HL-60 (cell line): ENCODE measurements around the gene LRP1B.

ENCODE experiments used
- DNase-seq, 2 experiments: peaks; one replicate each; pipeline ENCODE4 v3.0.0-alpha.2; 2010 to 2020; ENCODE audit warnings: low read depth in 1 of 2, low spot score in 1 of 2
- H3K27ac ChIP-seq: fragments of 250-450 bp; sonication (Bioruptor Pico); replicated peaks from 2 replicates; pipeline ENCODE4 v1.5.1; 2020; ENCODE audit warnings: mild to moderate bottlenecking, moderate library complexity
- H3K27me3 ChIP-seq: fragments of 250-450 bp; sonication (Bioruptor Pico); 2 replicates; pipeline ENCODE4 v1.5.1; 2021; ENCODE audit warnings: mild to moderate bottlenecking, moderate library complexity; ENCODE audit not compliant: insufficient read depth, poor library complexity, severe bottlenecking
- H3K4me3 ChIP-seq: replicated peaks from 2 replicates; pipeline ENCODE4 v1.5.1; 2011; ENCODE audit warnings: mild to moderate bottlenecking, control low read depth, low read length; ENCODE audit not compliant: insufficient read depth
- GABPA ChIP-seq: IDR thresholded peaks from 2 replicates; pipeline ENCODE4 v1.6.1; 2012; ENCODE audit warnings: low read depth
- POLR2AphosphoS5 ChIP-seq: IDR thresholded peaks from 2 replicates; pipeline ENCODE4 v1.6.1; 2012; ENCODE audit warnings: low read depth
- REST ChIP-seq: IDR thresholded peaks from 2 replicates; pipeline ENCODE4 v1.6.1; 2012; ENCODE audit warnings: low read depth; ENCODE audit not compliant: insufficient replicate concordance
- SPI1 ChIP-seq: IDR thresholded peaks from 2 replicates; pipeline ENCODE4 v1.6.1; 2012; ENCODE audit warnings: low read depth, mild to moderate bottlenecking, borderline replicate concordance
- TF ChIP-seq, protein P1 (sequence below): IDR thresholded peaks from one replicate; pipeline ENCODE4 v1.5.1; 2011; ENCODE audit warnings: low read length, control low read depth, inconsistent platforms; ENCODE audit not compliant: insufficient read depth

Gene LRP1B

DNA sequence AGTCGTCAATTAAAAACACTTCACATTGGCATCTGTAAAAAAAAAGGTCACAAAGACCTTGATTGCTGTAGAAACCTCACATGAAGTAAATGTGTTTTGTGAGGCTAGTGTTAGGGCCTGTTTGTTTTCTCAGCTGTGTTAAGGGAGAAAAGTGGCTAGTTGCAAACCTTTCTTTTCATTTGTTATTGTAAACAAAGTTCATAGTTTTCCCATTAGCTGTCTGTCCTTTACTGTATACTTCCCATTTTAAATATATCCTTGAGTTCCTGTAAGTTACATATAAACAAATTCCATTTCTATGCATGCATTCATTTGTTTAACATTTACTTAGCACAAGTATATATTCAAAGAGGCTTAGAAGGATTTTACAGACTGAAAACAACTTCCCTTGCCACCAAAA is 1250.2 kb downstream of the LRP1B start:
- TF ChIP-seq GABPA (no peak), SPI1 (no peak), REST (no peak), POLR2AphosphoS5 (no peak)
- TF ChIP-seq, protein P1, sequence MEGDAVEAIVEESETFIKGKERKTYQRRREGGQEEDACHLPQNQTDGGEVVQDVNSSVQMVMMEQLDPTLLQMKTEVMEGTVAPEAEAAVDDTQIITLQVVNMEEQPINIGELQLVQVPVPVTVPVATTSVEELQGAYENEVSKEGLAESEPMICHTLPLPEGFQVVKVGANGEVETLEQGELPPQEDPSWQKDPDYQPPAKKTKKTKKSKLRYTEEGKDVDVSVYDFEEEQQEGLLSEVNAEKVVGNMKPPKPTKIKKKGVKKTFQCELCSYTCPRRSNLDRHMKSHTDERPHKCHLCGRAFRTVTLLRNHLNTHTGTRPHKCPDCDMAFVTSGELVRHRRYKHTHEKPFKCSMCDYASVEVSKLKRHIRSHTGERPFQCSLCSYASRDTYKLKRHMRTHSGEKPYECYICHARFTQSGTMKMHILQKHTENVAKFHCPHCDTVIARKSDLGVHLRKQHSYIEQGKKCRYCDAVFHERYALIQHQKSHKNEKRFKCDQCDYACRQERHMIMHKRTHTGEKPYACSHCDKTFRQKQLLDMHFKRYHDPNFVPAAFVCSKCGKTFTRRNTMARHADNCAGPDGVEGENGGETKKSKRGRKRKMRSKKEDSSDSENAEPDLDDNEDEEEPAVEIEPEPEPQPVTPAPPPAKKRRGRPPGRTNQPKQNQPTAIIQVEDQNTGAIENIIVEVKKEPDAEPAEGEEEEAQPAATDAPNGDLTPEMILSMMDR: no peak
- no peak for DNase-seq
- H3K27me3 ChIP-seq: no peaks in the 10 kb centered on the region
- H3K27ac ChIP-seq: no peak overlapping the region
- no peak overlapping the region for H3K4me3 ChIP-seq

DNA sequence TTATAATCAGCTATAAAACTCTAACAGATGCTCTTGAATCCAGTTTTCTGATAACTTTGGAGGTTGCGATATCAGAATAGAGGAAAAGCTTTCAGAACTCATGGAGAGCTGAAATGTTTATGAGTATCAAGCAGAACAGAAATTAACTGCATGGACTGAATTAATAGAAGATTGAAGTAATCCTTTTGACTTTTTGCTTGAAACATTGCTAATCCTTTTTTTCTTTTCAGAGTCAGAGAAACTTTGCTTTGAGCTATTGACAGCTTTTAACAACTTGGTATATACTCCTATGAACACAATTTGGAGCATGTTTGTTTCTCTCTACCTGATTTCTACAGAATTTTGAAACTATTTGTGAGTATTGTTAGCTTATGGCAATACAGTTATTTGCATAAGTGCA is 1254.8 kb downstream of the LRP1B start:
- no peaks in the 10 kb centered on the region for H3K27me3 ChIP-seq
- DNase-seq: no peak
- TF ChIP-seq, protein P1: no peak
- TF ChIP-seq GABPA (no peak), POLR2AphosphoS5 (no peak), REST (no peak), SPI1 (no peak)
- H3K4me3 ChIP-seq: no peak overlapping the region
- H3K27ac ChIP-seq: no peak overlapping the region

GRCh38 chr2:140873915-140874531 is 1256.8 kb downstream of the LRP1B start:
- TF ChIP-seq SPI1 (no peak), GABPA (no peak), POLR2AphosphoS5 (no peak), REST (no peak)
- TF ChIP-seq, protein P1: no peak
- Histone ChIP-seq H3K4me3 (no peak overlapping the region), H3K27ac (no peak overlapping the region), H3K27me3 (no peaks in the 10 kb centered on the region)
- DNase-seq: no peak
